GM20000 (cell line): ENCODE data around the gene CDK5.

ENCODE experiments used
- DNase-seq: peaks from one replicate; pipeline ENCODE4 v3.0.0; 2012; ENCODE audit warnings: low spot score
- CTCF ChIP-seq: IDR thresholded peaks from 2 replicates; pipeline ENCODE4 v1.5.1; 2012; ENCODE audit warnings: mild to moderate bottlenecking, control low read depth; ENCODE audit errors: extremely low read depth, missing control alignments

The CDK5 gene

GRCh38 chr7:151099486-151100211 lies 42.0 kb upstream of the CDK5 start:
- no peak for TF ChIP-seq CTCF

DNA sequence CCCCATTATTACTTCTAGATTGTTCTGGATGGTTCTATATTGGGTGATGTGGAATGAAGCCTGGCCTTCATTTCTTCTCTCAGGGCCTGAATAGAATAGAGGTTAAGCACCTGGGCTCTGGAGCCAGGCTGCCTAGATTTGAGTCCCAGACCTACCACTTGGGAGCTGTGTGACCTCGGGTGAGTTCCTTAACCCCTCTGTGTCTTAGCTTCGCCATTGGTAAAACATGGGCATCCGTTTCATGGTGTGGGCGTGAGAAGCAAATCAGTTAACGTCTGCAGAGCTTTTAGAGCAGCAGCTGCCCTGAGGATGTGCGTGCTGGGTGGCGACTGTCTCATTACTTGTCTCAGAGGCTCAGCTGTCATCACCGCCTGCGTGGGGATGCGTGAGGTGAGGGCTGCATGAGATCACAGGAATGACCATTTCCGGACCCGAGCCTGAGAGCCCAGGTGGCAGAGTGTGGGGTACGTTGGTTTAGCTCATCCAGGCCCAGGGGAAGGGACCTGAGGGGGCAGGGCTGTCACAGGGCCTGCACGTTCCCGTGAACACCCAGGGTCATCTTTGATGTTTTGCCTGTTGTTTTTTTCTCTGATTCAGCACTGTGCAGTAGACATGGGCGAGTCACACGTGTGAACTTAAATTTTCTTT lies 38.3 kb upstream of the CDK5 start:
- no peak for DNase-seq
- TF ChIP-seq CTCF: no peak

More at GRCh38 chr7:151099486-151100211, 42.0 kb upstream of the CDK5 start:
- DNase-seq: no peak

DNA sequence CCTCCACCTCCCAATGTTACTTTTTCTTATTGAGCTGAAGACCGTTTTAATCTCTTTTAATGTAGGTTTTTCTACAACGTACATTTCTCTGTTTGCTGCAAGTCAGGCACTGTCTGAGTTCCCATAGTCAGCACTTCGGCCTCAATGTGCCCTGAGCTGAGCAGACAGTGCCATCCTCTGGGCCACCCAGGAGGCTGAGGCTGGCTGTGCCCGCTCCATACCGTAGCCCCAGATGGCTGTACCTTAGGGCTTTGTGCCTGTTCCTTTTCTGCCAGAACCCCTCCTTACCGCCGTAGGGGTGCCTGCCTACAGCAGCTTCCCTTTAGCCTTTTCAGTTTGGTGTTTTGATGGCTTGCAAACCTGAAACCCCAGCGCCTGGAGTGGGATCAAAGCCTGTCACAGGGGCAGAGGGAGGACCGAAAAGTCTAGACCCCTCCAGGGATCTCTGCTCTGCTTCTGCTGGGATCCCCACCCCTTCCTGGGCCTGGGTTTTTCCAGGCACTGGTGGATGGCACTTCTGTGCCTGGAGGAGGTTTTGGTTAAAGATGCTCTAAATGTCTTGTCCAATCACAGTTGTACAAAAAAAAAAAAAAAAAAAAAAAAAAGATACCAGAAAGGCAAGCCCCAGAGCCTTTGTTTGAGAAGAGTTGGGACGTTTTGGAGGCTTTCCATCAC lies 37.6 kb upstream of the CDK5 start:
- no peak for DNase-seq
- TF ChIP-seq CTCF: no peak

DNA sequence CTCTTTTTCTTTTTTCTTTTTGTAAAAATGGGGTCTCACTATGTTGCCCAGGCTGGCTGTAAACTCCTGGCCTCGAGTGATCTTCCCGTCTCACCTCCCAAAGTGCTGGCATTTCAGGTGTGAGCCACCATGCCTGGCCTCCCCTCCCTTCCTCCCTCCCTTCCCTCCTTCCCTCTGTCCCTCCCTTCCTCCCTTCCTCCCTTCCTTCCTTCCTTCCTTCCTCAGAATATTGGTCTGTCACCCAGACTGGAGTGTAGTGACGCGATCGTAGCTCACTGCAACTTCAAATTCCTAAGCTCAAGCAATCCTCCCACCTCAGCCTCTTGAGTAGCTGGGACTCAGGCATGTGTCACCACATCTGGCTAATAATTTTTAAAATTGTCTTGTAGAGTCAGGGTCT lies 37.0 kb upstream of the CDK5 start:
- no peak for DNase-seq
- TF ChIP-seq CTCF: no peak

DNA sequence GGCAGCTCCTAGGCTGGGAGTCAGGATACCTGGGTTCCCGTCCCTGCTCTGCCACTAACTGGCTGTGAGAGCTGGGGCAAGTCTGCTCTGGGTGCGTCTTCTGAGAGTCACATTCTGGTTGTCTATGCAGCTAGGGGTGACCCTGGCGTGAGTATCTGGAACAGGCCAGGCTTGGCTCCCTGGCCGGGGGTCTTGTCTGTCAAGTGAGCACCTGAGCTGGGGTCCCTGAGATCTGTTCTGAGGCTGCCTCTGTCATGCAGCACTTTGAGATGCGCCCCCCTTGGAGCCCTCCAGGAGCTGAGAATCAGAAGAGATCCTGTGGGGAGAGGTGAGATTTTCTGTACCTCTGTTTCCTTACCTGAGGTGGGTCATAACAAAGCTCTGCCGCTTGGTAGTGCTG lies 36.1 kb upstream of the CDK5 start:
- no peak for DNase-seq
- TF ChIP-seq CTCF: no peak

GRCh38 chr7:151091988-151092387 lies 34.3 kb upstream of the CDK5 start:
- no peak for DNase-seq
- no peak for TF ChIP-seq CTCF

- TF ChIP-seq CTCF: peak; percentile 32
- DNase-seq: no peak
These were observed 33.7 kb upstream of the CDK5 start for GRCh38 chr7:151091431-151091830.
